A549 (cell line): ENCODE measurements around the gene PAPPA2. TPM values are rescaled to one million over a fixed set of nuclear protein-coding genes. Genes with fewer than 3 reads are reported as not detected.

Experiments used
- ATAC-seq, 2 experiments: fragments of 200-7000 bp in 1 of 2; fragments of >200 bp in 1 of 2; cut with Nextera tagmentation in 1 of 2; cut with Tn5 transposase in 1 of 2; 3 replicates each; pipeline versions ENCODE4 v1.8.0 to v1.9.1; 2018 to 2020; ENCODE audit warnings: mild to moderate bottlenecking in 1 of 2, moderate library complexity in 1 of 2
- CTCF ChIA-PET: fragments of 300-600 bp; sonication (Branson Sonifier 250); formaldehyde crosslinking; extraction: SDS; loops from one replicate; lab custom pipeline; 2021; ENCODE audit warnings: antibody characterized with exemption, inconsistent platforms; lab: Yijun Ruan, JAX
- POLR2A ChIA-PET: fragments of 350-600 bp; formaldehyde crosslinking; extraction: SDS; loops from one replicate; lab custom pipeline; 2021; ENCODE audit warnings: antibody characterized with exemption, inconsistent platforms; lab: Yijun Ruan, JAX
- DNase-seq, 2 experiments: peaks; one replicate each; pipeline versions ENCODE4 v3.0.0 to v3.0.0-alpha.2; 2011 to 2016; ENCODE audit warnings: low read depth in 1 of 2, low spot score in 1 of 2
- FAIRE-seq: peaks from 2 replicates; lab custom pipeline; 2011; peaks lifted over from hg19 to GRCh38; lab: Jason Lieb, UNC
- H3K27ac ChIP-seq, 2 experiments: fragments of >200 bp; sonication (Bioruptor Twin); formaldehyde crosslinking; 3 replicates each; pipeline ENCODE4 v1.5.1; 2016 to 2017
- H3K4me1 ChIP-seq: fragments of >200 bp; sonication (Bioruptor Twin); formaldehyde crosslinking; 3 replicates; pipeline ENCODE4 v1.6.1; 2016
- H3K4me2 ChIP-seq: fragments of >200 bp; sonication (Bioruptor Twin); formaldehyde crosslinking; 3 replicates; pipeline ENCODE4 v1.6.1; 2016
- H3K4me3 ChIP-seq: fragments of >200 bp; sonication (Bioruptor Twin); formaldehyde crosslinking; 3 replicates; pipeline ENCODE4 v1.5.1; 2016
- H3K9me3 ChIP-seq: fragments of >200 bp; sonication (Bioruptor Twin); formaldehyde crosslinking; 3 replicates; pipeline ENCODE4 v1.6.1; 2016
- ATOH8 ChIP-seq: fragments of 250-450 bp; sonication (Bioruptor Pico); IDR thresholded peaks from 2 replicates; pipeline ENCODE4 v1.5.0; 2020; ENCODE audit warnings: low read depth, mild to moderate bottlenecking, moderate library complexity
- BCL3 ChIP-seq: fragments of >200 bp; sonication (Bioruptor Twin); formaldehyde crosslinking; IDR thresholded peaks from 3 replicates; pipeline ENCODE4 v1.6.1; 2016
- CHD4 ChIP-seq: fragments of 200-600 bp; sonication (generic); IDR thresholded peaks from 2 replicates; pipeline ENCODE4 v1.6.1; 2016; ENCODE audit warnings: antibody characterized with exemption, mild to moderate bottlenecking, borderline replicate concordance
- EHMT2 ChIP-seq: fragments of 200-600 bp; sonication (generic); IDR thresholded peaks from 2 replicates; pipeline ENCODE4 v1.6.1; 2016; ENCODE audit warnings: antibody characterized with exemption, low read depth, mild to moderate bottlenecking, moderate library complexity
- EP300 ChIP-seq, 2 experiments: fragments of >200 bp; sonication (Bioruptor Twin); formaldehyde crosslinking; IDR thresholded peaks; 2 replicates in 1 of 2; 3 replicates in 1 of 2; pipeline ENCODE4 v1.6.1; 2016 to 2017
- ESRRA ChIP-seq: fragments of 150-350 bp; IDR thresholded peaks from 2 replicates; pipeline ENCODE4 v1.6.1; 2014; ENCODE audit warnings: mild to moderate bottlenecking, low read length, borderline replicate concordance
- GATA3 ChIP-seq: IDR thresholded peaks from 2 replicates; pipeline ENCODE4 v1.6.1; 2012; ENCODE audit warnings: borderline replicate concordance
- HDAC2 ChIP-seq: fragments of 200-600 bp; sonication (generic); IDR thresholded peaks from 2 replicates; pipeline ENCODE4 v1.6.1; 2016
- HEYL ChIP-seq: fragments of 250-450 bp; sonication (Bioruptor Pico); IDR thresholded peaks from 2 replicates; pipeline ENCODE4 v1.8.0; 2021; ENCODE audit warnings: mild to moderate bottlenecking, moderate library complexity
- HOXA7 ChIP-seq: fragments of 250-450 bp; sonication (Bioruptor Pico); IDR thresholded peaks from 2 replicates; pipeline ENCODE4 v1.5.0; 2020; ENCODE audit warnings: mild to moderate bottlenecking, moderate library complexity
- JUN ChIP-seq, 2 experiments: fragments of >200 bp; sonication (Bioruptor Twin); formaldehyde crosslinking; IDR thresholded peaks; 2 replicates in 1 of 2; 3 replicates in 1 of 2; pipeline ENCODE4 v1.6.1; 2016 to 2017
- KDM5A ChIP-seq: fragments of 200-600 bp; sonication (generic); IDR thresholded peaks from 2 replicates; pipeline ENCODE4 v1.6.1; 2016; ENCODE audit warnings: antibody characterized with exemption, mild to moderate bottlenecking
- MAFK ChIP-seq: fragments of 450-650 bp; IDR thresholded peaks from 2 replicates; pipeline ENCODE4 v1.6.1; 2014; ENCODE audit not compliant: partially characterized antibody
- NPAS2 ChIP-seq: fragments of 250-450 bp; sonication (Bioruptor Pico); IDR thresholded peaks from 2 replicates; pipeline ENCODE4 v1.8.0; 2022; ENCODE audit warnings: mild to moderate bottlenecking, moderate library complexity, borderline replicate concordance
- PBX3 ChIP-seq: IDR thresholded peaks from 2 replicates; pipeline ENCODE4 v1.6.1; 2012
- RFX5 ChIP-seq: fragments of 450-650 bp; IDR thresholded peaks from 2 replicates; pipeline ENCODE4 v1.7.1; 2014; ENCODE audit warnings: antibody characterized with exemption, mild to moderate bottlenecking, moderate library complexity
- RNF2 ChIP-seq: fragments of 200-600 bp; sonication (generic); IDR thresholded peaks from 2 replicates; pipeline ENCODE4 v1.6.1; 2016; ENCODE audit warnings: low read depth, mild to moderate bottlenecking, antibody characterized with exemption, moderate library complexity, borderline replicate concordance
- SREBF2 ChIP-seq: fragments of 450-650 bp; IDR thresholded peaks from 2 replicates; pipeline ENCODE4 v1.6.1; 2014; ENCODE audit warnings: mild to moderate bottlenecking, moderate library complexity
- TFCP2L1 ChIP-seq: fragments of 250-450 bp; sonication (Bioruptor Pico); IDR thresholded peaks from 2 replicates; pipeline ENCODE4 v1.5.0; 2021; ENCODE audit warnings: mild to moderate bottlenecking
- ZC3H11A ChIP-seq: fragments of 450-650 bp; IDR thresholded peaks from 2 replicates; pipeline ENCODE4 v1.6.1; 2014; ENCODE audit warnings: antibody characterized with exemption, mild to moderate bottlenecking
- ZNF302 ChIP-seq: fragments of 250-450 bp; sonication (Bioruptor Pico); IDR thresholded peaks from 2 replicates; pipeline ENCODE4 v1.9.0; 2021; ENCODE audit warnings: inconsistent platforms, mild to moderate bottlenecking, moderate library complexity
- WGBS: methylation state at CpG from one replicate; pipeline ENCODE4 v1.1.6; 2017; ENCODE audit errors: missing lambda C conversion rate; 5-methylcytosine and 5-hydroxymethylcytosine counted together
- polyA plus RNA-seq, 4 experiments: library from polyadenylated mRNA; depleted of rRNA in 3 of 4; stranded (reverse); fragments of >200 nt; fragmentation: RNase III in 1 of 4; extraction: RNeasy Plus Mini Kit Qiagen cat#74134 plus additional on column Dnase treatment in 1 of 4; gene quantifications; 2 replicates in 3 of 4; 3 replicates in 1 of 4; pipeline ENCODE4 v1.2.3, GENCODE V29; 2011 to 2017
- TF ChIP-seq, protein P1 (sequence below): fragments of 450-650 bp; IDR thresholded peaks from 2 replicates; pipeline ENCODE4 v1.6.1; 2014; ENCODE audit warnings: antibody characterized with exemption

Gene PAPPA2
- polyA plus RNA-seq, 2 of the 4 experiments (the other 2 are of a cell fraction) = 0.03 to 0.72 TPM

- H3K4me1 ChIP-seq = no peaks in the 10 kb centered on the region
- no peak for FAIRE-seq
- no peak overlapping the region for H3K27ac ChIP-seq
- WGBS = 0% methylated on average over 1 of the region's 1 CpG
- no peak overlapping the region for H3K4me3 ChIP-seq
- H3K9me3 ChIP-seq = no peaks in the 10 kb centered on the region
- no peak for TF ChIP-seq RNF2
- TF ChIP-seq EP300 (IDR thresholded peaks at IDR 0.05) = no peak
- TF ChIP-seq CHD4 = no peak
- TF ChIP-seq ZC3H11A = no peak
- TF ChIP-seq EHMT2 = no peak
- TF ChIP-seq JUN (IDR thresholded peaks at IDR 0.05) = no peak
- TF ChIP-seq ESRRA = no peak
- no peak for TF ChIP-seq HOXA7 (CRISPR knock-in tag)
- no peak for TF ChIP-seq ATOH8 (CRISPR knock-in tag)
- no peak for TF ChIP-seq BCL3
- TF ChIP-seq, protein P1, sequence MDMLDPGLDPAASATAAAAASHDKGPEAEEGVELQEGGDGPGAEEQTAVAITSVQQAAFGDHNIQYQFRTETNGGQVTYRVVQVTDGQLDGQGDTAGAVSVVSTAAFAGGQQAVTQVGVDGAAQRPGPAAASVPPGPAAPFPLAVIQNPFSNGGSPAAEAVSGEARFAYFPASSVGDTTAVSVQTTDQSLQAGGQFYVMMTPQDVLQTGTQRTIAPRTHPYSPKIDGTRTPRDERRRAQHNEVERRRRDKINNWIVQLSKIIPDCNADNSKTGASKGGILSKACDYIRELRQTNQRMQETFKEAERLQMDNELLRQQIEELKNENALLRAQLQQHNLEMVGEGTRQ = no peak
- TF ChIP-seq ZNF302 (CRISPR knock-in tag) = no peak
- no peak for TF ChIP-seq MAFK
- TF ChIP-seq PBX3 = no peak
- no peak for TF ChIP-seq HEYL
- no peak for TF ChIP-seq GATA3
- no peak for TF ChIP-seq KDM5A
- ATAC-seq = no peak
- H3K4me2 ChIP-seq = no peak overlapping the region
- POLR2A ChIA-PET = no interaction called here
- CTCF ChIA-PET = no interaction called here
- DNase-seq = no peak
Observed at GRCh38 chr1:176696689-176697088, 233.7 kb downstream of the PAPPA2 start.

- CTCF ChIA-PET = interaction anchor here (2.5 kb wide), 1 partner anchor 9 kb away, joined by 10 read pairs; no protein-coding TSS in a partner anchor
- no peak for TF ChIP-seq RFX5
- no peak for TF ChIP-seq NPAS2 (CRISPR knock-in tag)
- no peak for TF ChIP-seq HDAC2
- TF ChIP-seq TFCP2L1 (CRISPR knock-in tag) = no peak
- no peak for TF ChIP-seq SREBF2
- Histone ChIP-seq H3K9me3 (no peaks in the 10 kb centered on the region), H3K4me1 (no peaks in the 10 kb centered on the region), H3K27ac (no peak overlapping the region), H3K4me3 (no peak overlapping the region), H3K4me2 (no peak overlapping the region)
- POLR2A ChIA-PET = no interaction called here
- no peak for DNase-seq
- WGBS = 12% methylated on average over 2 of the region's 2 CpGs
- ATAC-seq = no peak
- no peak for FAIRE-seq
Observed at GRCh38 chr1:176699821-176700220, 236.8 kb downstream of the PAPPA2 start.
